ENCODE data around the gene HPCAL4.

DNA sequence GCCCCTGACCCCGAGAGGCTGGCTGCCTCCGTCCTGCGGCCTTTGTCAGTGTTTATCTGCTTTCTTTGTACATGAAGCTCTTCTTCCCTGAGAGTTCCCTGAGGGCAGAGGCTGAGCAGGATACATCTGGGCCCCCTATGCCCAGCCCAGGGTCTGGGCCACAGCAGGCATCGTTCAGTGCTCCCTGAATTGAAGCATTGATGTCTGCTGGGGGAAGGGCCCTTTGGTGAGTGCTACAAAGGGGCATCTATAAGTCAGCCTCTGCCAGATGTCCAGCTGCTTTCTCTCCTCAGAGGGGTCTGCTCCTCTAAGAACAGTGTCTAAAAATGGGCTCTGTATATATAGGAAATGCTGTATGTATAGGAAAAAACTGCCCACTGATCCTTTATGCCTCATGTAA is 53.9 kb downstream of the HPCAL4 start:
- TF ChIP-seq, protein P1, sequence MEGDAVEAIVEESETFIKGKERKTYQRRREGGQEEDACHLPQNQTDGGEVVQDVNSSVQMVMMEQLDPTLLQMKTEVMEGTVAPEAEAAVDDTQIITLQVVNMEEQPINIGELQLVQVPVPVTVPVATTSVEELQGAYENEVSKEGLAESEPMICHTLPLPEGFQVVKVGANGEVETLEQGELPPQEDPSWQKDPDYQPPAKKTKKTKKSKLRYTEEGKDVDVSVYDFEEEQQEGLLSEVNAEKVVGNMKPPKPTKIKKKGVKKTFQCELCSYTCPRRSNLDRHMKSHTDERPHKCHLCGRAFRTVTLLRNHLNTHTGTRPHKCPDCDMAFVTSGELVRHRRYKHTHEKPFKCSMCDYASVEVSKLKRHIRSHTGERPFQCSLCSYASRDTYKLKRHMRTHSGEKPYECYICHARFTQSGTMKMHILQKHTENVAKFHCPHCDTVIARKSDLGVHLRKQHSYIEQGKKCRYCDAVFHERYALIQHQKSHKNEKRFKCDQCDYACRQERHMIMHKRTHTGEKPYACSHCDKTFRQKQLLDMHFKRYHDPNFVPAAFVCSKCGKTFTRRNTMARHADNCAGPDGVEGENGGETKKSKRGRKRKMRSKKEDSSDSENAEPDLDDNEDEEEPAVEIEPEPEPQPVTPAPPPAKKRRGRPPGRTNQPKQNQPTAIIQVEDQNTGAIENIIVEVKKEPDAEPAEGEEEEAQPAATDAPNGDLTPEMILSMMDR (IDR thresholded peaks at IDR 0.05) = no peak
- no peak for TF ChIP-seq POLR2A (IDR thresholded peaks at IDR 0.05)
